GM12892 (cell line): Measurements from ENCODE around the gene KIF7.

Source experiments
- POLR2A ChIP-seq: IDR thresholded peaks from 2 replicates; pipeline ENCODE4 v1.6.1; 2011; ENCODE audit warnings: low read depth, low read length, control low read depth
- POLR2AphosphoS5 ChIP-seq: IDR thresholded peaks from 2 replicates; pipeline ENCODE4 v1.6.1; 2011; ENCODE audit warnings: low read depth, low read length, control low read depth

DNA sequence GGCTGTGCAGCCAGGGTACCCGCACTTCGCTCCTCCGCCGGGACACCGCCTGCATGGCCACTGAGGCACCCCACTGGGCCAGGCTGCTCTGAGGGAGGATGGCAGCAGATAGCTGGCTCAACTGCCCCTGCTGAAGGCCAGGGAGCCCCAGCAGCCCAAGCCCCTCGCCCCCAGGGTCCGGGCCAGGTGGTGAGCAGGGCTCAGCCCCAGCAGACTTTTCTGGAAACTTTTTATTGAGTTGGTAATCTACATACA lies 12.4 kb upstream of the KIF7 start:
- no peak for TF ChIP-seq POLR2A
- no peak for TF ChIP-seq POLR2AphosphoS5
